Endodermal cell (in vitro differentiated cells): ENCODE measurements around the gene CRKL. TPM values are rescaled to one million over a fixed set of nuclear protein-coding genes. Genes with fewer than 3 reads are reported as not detected.
"Not testable (repeated sequence)": the region's sequence is repeated elsewhere in the genome, so short reads cannot be mapped to it uniquely, and the experiment has no call there.

Experiments used
- DNase-seq: peaks from one replicate; pipeline ENCODE4 v3.0.0-alpha.2; 2017
- H3K27ac ChIP-seq: 2 replicates; pipeline ENCODE4 v1.5.1; 2013; ENCODE audit warnings: mild to moderate bottlenecking, low read depth, low read length, moderate library complexity
- H3K27me3 ChIP-seq: 2 replicates; pipeline ENCODE4 v1.6.1; 2013; ENCODE audit warnings: mild to moderate bottlenecking, low read length, moderate library complexity; ENCODE audit not compliant: insufficient read depth, control insufficient read depth, poor library complexity, severe bottlenecking
- H3K36me3 ChIP-seq: 2 replicates; pipeline ENCODE4 v1.7.0; 2013; ENCODE audit warnings: mild to moderate bottlenecking, low read length, moderate library complexity; ENCODE audit not compliant: control insufficient read depth, insufficient read depth
- H3K4me1 ChIP-seq: one replicate; pipeline ENCODE4 v1.7.0; 2013; ENCODE audit warnings: low read length; ENCODE audit not compliant: control insufficient read depth, insufficient read depth
- H3K4me3 ChIP-seq: 2 replicates; pipeline ENCODE4 v1.5.1; 2013; ENCODE audit warnings: mild to moderate bottlenecking, low read length, moderate library complexity
- H3K9ac ChIP-seq: 2 replicates; pipeline ENCODE4 v1.6.1; 2013; ENCODE audit warnings: mild to moderate bottlenecking, low read length, moderate library complexity; ENCODE audit not compliant: poor library complexity, severe bottlenecking; ENCODE audit errors: extremely low read depth
- H3K9me3 ChIP-seq: 2 replicates; pipeline ENCODE4 v1.6.1; 2013; ENCODE audit warnings: mild to moderate bottlenecking, low read length, moderate library complexity; ENCODE audit not compliant: control insufficient read depth
- H3K27ac Mint-ChIP-seq: 2 replicates; pipeline ENCODE4 v1.8.0; 2020; ENCODE audit warnings: mixed read lengths
- H3K27me3 Mint-ChIP-seq: 2 replicates; pipeline ENCODE4 v1.8.0; 2021; ENCODE audit warnings: mild to moderate bottlenecking, mixed read lengths; ENCODE audit not compliant: insufficient read depth
- H3K36me3 Mint-ChIP-seq: 2 replicates; pipeline ENCODE4 v1.8.0; 2020; ENCODE audit warnings: low read depth, mixed read lengths
- H3K4me1 Mint-ChIP-seq: 2 replicates; pipeline ENCODE4 v1.8.0; 2020; ENCODE audit warnings: mixed read lengths
- H3K4me3 Mint-ChIP-seq: 2 replicates; pipeline ENCODE4 v1.8.0; 2020; ENCODE audit warnings: mild to moderate bottlenecking, moderate library complexity, mixed read lengths
- H3K9me3 Mint-ChIP-seq: 2 replicates; pipeline ENCODE4 v1.8.0; 2020; ENCODE audit warnings: mild to moderate bottlenecking, mixed read lengths
- WGBS, 2 experiments: methylation state at CpG; one replicate each; pipeline versions ENCODE4 v1.1.5 to v1.1.7; 2013; ENCODE audit warnings: missing lambda C conversion rate in 2 of 2, mixed read lengths in 1 of 2; ENCODE audit not compliant: insufficient coverage in 1 of 2, insufficient read length in 1 of 2; 5-methylcytosine and 5-hydroxymethylcytosine counted together
- total RNA-seq, 2 donors: library from RNA; stranded (reverse); fragmentation: NEBNext Ultra II Directional in 1 of 2; extraction: Animal tissue kit (Norgen Biotek cat#: 25700) in 1 of 2; gene quantifications; 2 replicates in 1 of 2; 3 replicates in 1 of 2; pipeline ENCODE4 v1.2.1, GENCODE V29; 2021
- TF ChIP-seq, protein P1 (sequence below): fragments of 200-600 bp; sonication (generic); conservative IDR thresholded peaks from 2 replicates; pipeline ENCODE4 v1.5.0; 2021; ENCODE audit warnings: antibody characterized with exemption, mild to moderate bottlenecking

Gene CRKL
- total RNA-seq, 2 donors from 2014 or later = 89.5 to 104 TPM

DNA sequence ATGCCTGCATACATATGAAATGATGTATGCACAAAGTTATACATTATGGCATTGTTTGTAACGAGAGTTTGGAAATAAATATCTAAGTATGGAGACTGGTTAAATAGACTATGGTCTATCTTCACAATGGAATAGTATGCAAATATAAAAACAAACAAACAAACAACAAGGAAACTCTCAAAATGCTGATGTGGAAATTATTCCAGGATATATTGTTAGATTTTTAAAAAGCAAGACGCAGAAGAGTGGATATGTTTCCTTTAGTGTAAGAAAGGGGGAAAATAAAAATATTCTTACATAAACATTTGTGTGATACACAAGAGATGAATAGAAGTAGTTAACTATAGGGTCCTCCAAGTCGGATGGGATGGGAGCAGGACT lies 10.8 kb upstream of the CRKL start:
- no peaks in the 10 kb centered on the region for H3K4me1 Mint-ChIP-seq
- TF ChIP-seq, protein P1, sequence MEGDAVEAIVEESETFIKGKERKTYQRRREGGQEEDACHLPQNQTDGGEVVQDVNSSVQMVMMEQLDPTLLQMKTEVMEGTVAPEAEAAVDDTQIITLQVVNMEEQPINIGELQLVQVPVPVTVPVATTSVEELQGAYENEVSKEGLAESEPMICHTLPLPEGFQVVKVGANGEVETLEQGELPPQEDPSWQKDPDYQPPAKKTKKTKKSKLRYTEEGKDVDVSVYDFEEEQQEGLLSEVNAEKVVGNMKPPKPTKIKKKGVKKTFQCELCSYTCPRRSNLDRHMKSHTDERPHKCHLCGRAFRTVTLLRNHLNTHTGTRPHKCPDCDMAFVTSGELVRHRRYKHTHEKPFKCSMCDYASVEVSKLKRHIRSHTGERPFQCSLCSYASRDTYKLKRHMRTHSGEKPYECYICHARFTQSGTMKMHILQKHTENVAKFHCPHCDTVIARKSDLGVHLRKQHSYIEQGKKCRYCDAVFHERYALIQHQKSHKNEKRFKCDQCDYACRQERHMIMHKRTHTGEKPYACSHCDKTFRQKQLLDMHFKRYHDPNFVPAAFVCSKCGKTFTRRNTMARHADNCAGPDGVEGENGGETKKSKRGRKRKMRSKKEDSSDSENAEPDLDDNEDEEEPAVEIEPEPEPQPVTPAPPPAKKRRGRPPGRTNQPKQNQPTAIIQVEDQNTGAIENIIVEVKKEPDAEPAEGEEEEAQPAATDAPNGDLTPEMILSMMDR = no peak
- WGBS, 2 experiments = 87 to 100% methylated on average over 1 to 3 of the region's 3 CpGs
- H3K27ac ChIP-seq = no peak overlapping the region
- H3K4me3 ChIP-seq = no peak overlapping the region
- no peaks in the 10 kb centered on the region for H3K27me3 ChIP-seq
- H3K9me3 ChIP-seq = no peaks in the 10 kb centered on the region
- H3K9me3 Mint-ChIP-seq = no peaks in the 10 kb centered on the region
- no peak overlapping the region for H3K27ac Mint-ChIP-seq
- H3K36me3 ChIP-seq = no peaks in the 10 kb centered on the region
- no peaks in the 10 kb centered on the region for H3K4me1 ChIP-seq
- no peak for DNase-seq
- H3K36me3 Mint-ChIP-seq = no peaks in the 10 kb centered on the region
- H3K4me3 Mint-ChIP-seq = no peak overlapping the region
- H3K9ac ChIP-seq = no peak overlapping the region
- peaks cover 4% of the 10 kb centered on the region for H3K27me3 Mint-ChIP-seq

DNA sequence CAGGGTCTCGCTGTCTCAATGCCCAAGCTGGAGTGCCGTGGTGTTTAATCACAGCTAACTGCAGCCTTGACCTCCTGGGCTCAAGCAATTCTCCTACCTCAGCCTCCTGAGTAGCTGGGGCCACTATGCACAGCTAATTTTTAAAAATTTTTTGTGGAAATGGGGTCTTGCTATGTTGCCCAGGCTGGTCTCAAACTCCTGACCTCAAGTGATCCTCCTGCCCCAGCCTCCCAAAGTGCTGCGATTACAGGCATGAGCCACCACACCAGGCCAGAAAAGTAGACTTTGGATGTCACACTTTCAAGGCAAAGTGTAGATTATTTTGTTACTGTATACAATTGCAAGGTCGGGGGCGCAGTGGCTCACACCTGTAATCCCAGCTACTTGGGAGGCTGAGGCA lies 8.5 kb upstream of the CRKL start:
- not testable (repeated sequence) for H3K27ac ChIP-seq, H3K9ac ChIP-seq, H3K27ac Mint-ChIP-seq, H3K27me3 ChIP-seq, H3K9me3 Mint-ChIP-seq, H3K4me1 ChIP-seq, H3K36me3 Mint-ChIP-seq, H3K4me1 Mint-ChIP-seq, H3K27me3 Mint-ChIP-seq, H3K4me3 Mint-ChIP-seq, H3K36me3 ChIP-seq, DNase-seq, H3K4me3 ChIP-seq, H3K9me3 ChIP-seq
- 96 to 97% methylated on average over 5 of the region's 5 CpGs for WGBS, 2 experiments

DNA sequence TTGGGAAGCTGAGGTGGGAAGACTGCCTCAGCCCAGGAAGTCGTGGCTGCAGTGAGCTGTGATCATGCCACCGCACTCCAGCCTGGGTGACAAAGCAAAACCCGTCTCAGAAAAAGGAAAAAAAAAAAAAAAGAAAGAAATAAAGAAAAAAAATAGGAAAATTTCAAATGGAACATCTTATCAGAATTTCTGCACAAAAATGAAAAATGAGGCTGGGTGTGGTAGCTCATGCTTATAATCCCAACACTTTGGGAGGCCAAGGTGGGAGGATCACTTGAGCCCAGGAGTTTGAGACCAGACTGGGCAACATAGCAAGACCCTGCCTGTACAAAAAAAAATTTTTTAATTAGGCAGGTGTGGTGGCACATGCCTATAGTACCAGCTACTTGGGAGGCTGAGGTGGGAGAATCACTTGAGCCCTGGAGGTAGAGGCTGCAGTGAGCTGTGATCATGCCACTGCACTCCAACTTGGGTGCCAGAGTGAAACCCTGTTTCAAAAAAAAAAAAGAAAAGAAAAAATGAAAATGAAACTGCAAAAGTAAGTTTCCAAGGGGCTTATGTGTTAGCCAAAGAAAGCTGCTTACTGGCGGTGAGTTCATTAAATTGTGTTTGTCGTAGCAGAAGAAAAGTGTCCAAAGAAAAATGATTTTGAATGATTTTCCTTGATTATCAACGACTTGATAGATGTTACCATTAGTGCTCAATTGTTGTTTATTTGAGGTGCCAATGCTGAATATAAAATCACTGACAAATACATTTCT lies 7.5 kb upstream of the CRKL start:
- H3K4me1 ChIP-seq = no peaks in the 10 kb centered on the region
- peaks cover 4% of the 10 kb centered on the region for H3K27me3 Mint-ChIP-seq
- H3K9me3 ChIP-seq = no peaks in the 10 kb centered on the region
- no peaks in the 10 kb centered on the region for H3K27me3 ChIP-seq
- H3K9ac ChIP-seq = no peak overlapping the region
- H3K36me3 Mint-ChIP-seq = no peaks in the 10 kb centered on the region
- DNase-seq = no peak
- H3K4me1 Mint-ChIP-seq = no peaks in the 10 kb centered on the region
- no peak overlapping the region for H3K4me3 ChIP-seq
- H3K4me3 Mint-ChIP-seq = no peak overlapping the region
- no peak overlapping the region for H3K27ac Mint-ChIP-seq
- H3K9me3 Mint-ChIP-seq = no peaks in the 10 kb centered on the region
- WGBS, 2 experiments = 82 to 83% methylated on average over 2 to 6 of the region's 6 CpGs
- H3K27ac ChIP-seq = no peak overlapping the region
- TF ChIP-seq, protein P1 = no peak
- H3K36me3 ChIP-seq = no peaks in the 10 kb centered on the region

DNA sequence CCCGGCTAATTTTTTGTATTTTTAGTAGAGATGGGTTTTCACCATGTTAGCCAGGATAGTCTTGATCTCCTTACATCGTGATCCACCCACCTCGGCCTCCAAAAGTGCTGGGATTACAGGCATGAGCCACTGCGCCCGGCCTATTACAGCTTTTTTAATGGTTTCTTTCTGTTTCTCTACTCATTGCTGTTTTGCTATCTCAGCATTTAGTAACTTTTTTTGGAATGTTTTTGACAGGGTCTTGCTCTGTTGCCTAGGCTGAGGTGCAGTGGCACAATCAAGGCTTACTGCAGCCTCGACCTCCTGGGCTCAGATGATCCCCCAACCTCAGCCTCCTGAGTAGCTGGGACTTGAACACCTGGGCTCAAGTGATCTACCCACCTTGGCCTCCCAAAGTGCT lies 4.7 kb upstream of the CRKL start:
- no peaks in the 10 kb centered on the region for H3K9me3 Mint-ChIP-seq
- peaks cover 4% of the 10 kb centered on the region for H3K4me1 Mint-ChIP-seq
- Histone ChIP-seq H3K36me3 (no peaks in the 10 kb centered on the region), H3K9me3 (no peaks in the 10 kb centered on the region), H3K27me3 (no peaks in the 10 kb centered on the region), H3K27ac (no peak overlapping the region), H3K9ac (no peak overlapping the region), H3K4me1 (no peaks in the 10 kb centered on the region), H3K4me3 (no peak overlapping the region)
- H3K4me3 Mint-ChIP-seq = no peak overlapping the region
- TF ChIP-seq, protein P1 = no peak
- no peaks in the 10 kb centered on the region for H3K36me3 Mint-ChIP-seq
- WGBS, 2 experiments = 91 to 94% methylated on average over 5 to 6 of the region's 6 CpGs
- no peak overlapping the region for H3K27ac Mint-ChIP-seq
- H3K27me3 Mint-ChIP-seq = no peaks in the 10 kb centered on the region
- no peak for DNase-seq
